HG02623 (cell line): Measurements from ENCODE around the gene ECI1.

Experiments
- ATAC-seq: cut with Tn5 transposase; IDR thresholded peaks from one replicate; pipeline ENCODE4 v1.9.1; 2021; ENCODE audit warnings: moderate library complexity; ENCODE audit not compliant: unreplicated experiment

ECI1 gene

GRCh38 chr16:2197765-2198164, 53.6 kb downstream of the ECI1 start:
- ATAC-seq, result no peak

- no peak for ATAC-seq
These were observed 54.3 kb downstream of the ECI1 start for GRCh38 chr16:2196981-2197511.

GRCh38 chr16:2196162-2196980, 55.0 kb downstream of the ECI1 start, which contains the start of gene CASKIN1:
TSS of gene CASKIN1 (minus strand) at chr16:2196605. CDS start at chr16:2196432, 173 bp downstream.
- ATAC-seq, result no peak

GRCh38 chr16:2195322-2196161, 55.8 kb downstream of the ECI1 start:
- no peak for ATAC-seq

GRCh38 chr16:2194852-2195321, 56.5 kb downstream of the ECI1 start:
- no peak for ATAC-seq

GRCh38 chr16:2194166-2194834, 57.1 kb downstream of the ECI1 start:
- no peak for ATAC-seq

GRCh38 chr16:2191446-2191706, 60.0 kb downstream of the ECI1 start:
- no peak for ATAC-seq

GRCh38 chr16:2190659-2191445, 60.5 kb downstream of the ECI1 start:
- no peak for ATAC-seq

- no peak for ATAC-seq
These were observed 61.3 kb downstream of the ECI1 start for GRCh38 chr16:2190002-2190658.
